ENCODE measurements around the gene CDCA4. TPM values are rescaled to one million over a fixed set of nuclear protein-coding genes. Genes with fewer than 3 reads are reported as not detected.
A peak's percentile ranks its signal among the peaks of the same experiment; 100 is the strongest.

The CDCA4 gene
- total RNA-seq, 1 experiment from 2014 or later, result 32.4 TPM

- H3K27ac Mint-ChIP-seq (ENCODE audit: unreplicated experiment), result no peak overlapping the region
- H3K9me3 Mint-ChIP-seq (ENCODE audit: low read depth, unreplicated experiment), result peaks cover 2% of the 10 kb centered on the region
- peaks cover 7% of the 10 kb centered on the region for H3K36me3 Mint-ChIP-seq (ENCODE audit: insufficient read depth, unreplicated experiment)
- CTCF ChIA-PET, result no interaction called here
- TF ChIP-seq, protein P1, sequence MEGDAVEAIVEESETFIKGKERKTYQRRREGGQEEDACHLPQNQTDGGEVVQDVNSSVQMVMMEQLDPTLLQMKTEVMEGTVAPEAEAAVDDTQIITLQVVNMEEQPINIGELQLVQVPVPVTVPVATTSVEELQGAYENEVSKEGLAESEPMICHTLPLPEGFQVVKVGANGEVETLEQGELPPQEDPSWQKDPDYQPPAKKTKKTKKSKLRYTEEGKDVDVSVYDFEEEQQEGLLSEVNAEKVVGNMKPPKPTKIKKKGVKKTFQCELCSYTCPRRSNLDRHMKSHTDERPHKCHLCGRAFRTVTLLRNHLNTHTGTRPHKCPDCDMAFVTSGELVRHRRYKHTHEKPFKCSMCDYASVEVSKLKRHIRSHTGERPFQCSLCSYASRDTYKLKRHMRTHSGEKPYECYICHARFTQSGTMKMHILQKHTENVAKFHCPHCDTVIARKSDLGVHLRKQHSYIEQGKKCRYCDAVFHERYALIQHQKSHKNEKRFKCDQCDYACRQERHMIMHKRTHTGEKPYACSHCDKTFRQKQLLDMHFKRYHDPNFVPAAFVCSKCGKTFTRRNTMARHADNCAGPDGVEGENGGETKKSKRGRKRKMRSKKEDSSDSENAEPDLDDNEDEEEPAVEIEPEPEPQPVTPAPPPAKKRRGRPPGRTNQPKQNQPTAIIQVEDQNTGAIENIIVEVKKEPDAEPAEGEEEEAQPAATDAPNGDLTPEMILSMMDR (IDR thresholded peaks at IDR 0.05; ENCODE audit: unreplicated experiment), result no peak
- no peak overlapping the region for H3K4me3 Mint-ChIP-seq (ENCODE audit: low read depth, unreplicated experiment)
- no TSS peak for BruUV-seq (replicated peaks)
- H3K4me1 Mint-ChIP-seq (ENCODE audit: low read depth, unreplicated experiment), result peaks cover 29% of the 10 kb centered on the region
- intact Hi-C loops (cut with micrococcal nuclease; ENCODE audit: unreplicated experiment), result no loop called here
- H3K27me3 Mint-ChIP-seq (ENCODE audit: unreplicated experiment), result no peaks in the 10 kb centered on the region
- no peak for DNase-seq
Measured at GRCh38 chr14:105026802-105027563, 6.1 kb upstream of the CDCA4 start.

DNA sequence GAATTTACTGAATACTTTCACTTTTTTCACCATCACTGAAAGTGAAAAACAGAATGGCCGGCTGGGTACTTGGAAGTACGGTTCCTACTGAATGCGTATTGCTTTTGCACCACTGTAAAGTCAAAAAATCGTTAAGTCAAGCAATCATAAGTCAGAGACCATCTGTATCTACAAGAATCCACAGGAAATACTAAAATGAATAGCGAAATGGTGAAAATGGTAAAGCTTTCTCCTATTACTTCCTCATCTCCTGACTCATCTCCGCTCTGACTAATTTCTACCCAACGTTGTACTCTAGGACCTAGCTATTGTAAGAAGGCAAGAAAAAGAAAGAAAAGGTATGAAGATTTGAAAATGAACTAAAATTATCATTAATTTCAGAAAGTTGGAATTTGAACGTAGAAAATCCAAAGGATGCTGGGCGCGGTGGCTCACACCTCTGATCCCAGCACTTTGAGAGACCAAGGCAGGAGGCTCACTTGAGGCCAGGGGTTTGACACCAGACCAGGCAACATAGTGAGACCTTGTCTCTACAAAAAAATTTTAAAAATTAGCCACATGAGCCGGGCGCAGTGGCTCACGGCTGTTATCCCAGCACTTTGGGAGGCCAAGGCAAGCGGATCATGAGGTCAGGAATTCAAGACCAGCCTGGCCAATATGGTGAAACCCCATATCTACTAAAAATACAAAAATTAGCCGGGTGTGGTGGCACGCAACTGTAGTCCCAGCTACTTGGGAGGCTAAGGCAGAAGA, 5.3 kb upstream of the CDCA4 start:
- Mint-ChIP-seq H3K27ac (ENCODE audit: unreplicated experiment) (no peak overlapping the region), H3K9me3 (ENCODE audit: low read depth, unreplicated experiment) (peaks cover 2% of the 10 kb centered on the region), H3K27me3 (ENCODE audit: unreplicated experiment) (no peaks in the 10 kb centered on the region), H3K36me3 (ENCODE audit: insufficient read depth, unreplicated experiment) (peaks cover 15% of the 10 kb centered on the region), H3K4me3 (ENCODE audit: low read depth, unreplicated experiment) (no peak overlapping the region), H3K4me1 (ENCODE audit: low read depth, unreplicated experiment) (peaks cover 36% of the 10 kb centered on the region)
- intact Hi-C loops (cut with micrococcal nuclease; ENCODE audit: unreplicated experiment), result no loop called here
- no peak for DNase-seq
- CTCF ChIA-PET, result no interaction called here
- TF ChIP-seq, protein P1 (IDR thresholded peaks at IDR 0.05; ENCODE audit: unreplicated experiment), result no peak
- no TSS peak for BruUV-seq (replicated peaks)

- no peak for DNase-seq
- H3K9me3 Mint-ChIP-seq (ENCODE audit: low read depth, unreplicated experiment), result peaks cover 2% of the 10 kb centered on the region
- no peak overlapping the region for H3K27ac Mint-ChIP-seq (ENCODE audit: unreplicated experiment)
- BruUV-seq (replicated peaks), result no TSS peak
- no peaks in the 10 kb centered on the region for H3K27me3 Mint-ChIP-seq (ENCODE audit: unreplicated experiment)
- peaks cover 19% of the 10 kb centered on the region for H3K36me3 Mint-ChIP-seq (ENCODE audit: insufficient read depth, unreplicated experiment)
- CTCF ChIA-PET, result no interaction called here
- intact Hi-C loops (cut with micrococcal nuclease; ENCODE audit: unreplicated experiment), result no loop called here
- H3K4me3 Mint-ChIP-seq (ENCODE audit: low read depth, unreplicated experiment), result no peak overlapping the region
- TF ChIP-seq, protein P1 (IDR thresholded peaks at IDR 0.05; ENCODE audit: unreplicated experiment), result no peak
- peaks cover 36% of the 10 kb centered on the region for H3K4me1 Mint-ChIP-seq (ENCODE audit: low read depth, unreplicated experiment)
Measured at GRCh38 chr14:105025429-105025828, 4.5 kb upstream of the CDCA4 start.

GRCh38 chr14:105023791-105024480, 3.1 kb upstream of the CDCA4 start:
- H3K27me3 Mint-ChIP-seq (ENCODE audit: unreplicated experiment), result no peaks in the 10 kb centered on the region
- TF ChIP-seq, protein P1 (IDR thresholded peaks at IDR 0.05; ENCODE audit: unreplicated experiment), result no peak
- peaks cover 2% of the 10 kb centered on the region for H3K9me3 Mint-ChIP-seq (ENCODE audit: low read depth, unreplicated experiment)
- no peak for DNase-seq
- H3K27ac Mint-ChIP-seq (ENCODE audit: unreplicated experiment), result peak overlapping the region; percentile 20
- no TSS peak for BruUV-seq (replicated peaks)
- intact Hi-C loops (cut with micrococcal nuclease; ENCODE audit: unreplicated experiment), result loop anchor here (5.0 kb wide), 1 partner anchor 52 kb away; no protein-coding TSS in a partner anchor
- peaks cover 34% of the 10 kb centered on the region for H3K36me3 Mint-ChIP-seq (ENCODE audit: insufficient read depth, unreplicated experiment)
- CTCF ChIA-PET, result no interaction called here
- H3K4me3 Mint-ChIP-seq (ENCODE audit: low read depth, unreplicated experiment), result no peak overlapping the region
- peaks cover 36% of the 10 kb centered on the region for H3K4me1 Mint-ChIP-seq (ENCODE audit: low read depth, unreplicated experiment)
